Trophoblast cell (in vitro differentiated cells and primary cell): ENCODE results near the gene PPARD.
A peak's percentile ranks its signal among the peaks of the same experiment; 100 is the strongest.

Experiments
- DNase-seq, 2 donors: peaks; one replicate each; pipeline ENCODE4 v3.0.0-alpha.2; 2016
- H2AFZ ChIP-seq: 2 replicates; pipeline ENCODE4 v1.6.1; 2013; ENCODE audit warnings: low read length, moderate library complexity, mild to moderate bottlenecking; ENCODE audit not compliant: insufficient read depth, poor library complexity
- H2AK5ac ChIP-seq: 2 replicates; pipeline ENCODE4 v1.6.1; 2013; ENCODE audit warnings: mild to moderate bottlenecking, low read length
- H2BK120ac ChIP-seq: 2 replicates; pipeline ENCODE4 v1.6.1; 2013; ENCODE audit warnings: low read length, mild to moderate bottlenecking, moderate library complexity; ENCODE audit not compliant: insufficient read depth, poor library complexity
- H2BK12ac ChIP-seq: 2 replicates; pipeline ENCODE4 v1.6.1; 2013; ENCODE audit warnings: mild to moderate bottlenecking, low read length, moderate library complexity
- H2BK5ac ChIP-seq: 2 replicates; pipeline ENCODE4 v1.6.1; 2013; ENCODE audit warnings: low read length, low read depth, moderate library complexity, mild to moderate bottlenecking; ENCODE audit not compliant: poor library complexity
- H3K14ac ChIP-seq: 2 replicates; pipeline ENCODE4 v1.6.1; 2013; ENCODE audit warnings: mild to moderate bottlenecking, low read length
- H3K18ac ChIP-seq: 2 replicates; pipeline ENCODE4 v1.6.1; 2013; ENCODE audit warnings: mild to moderate bottlenecking, low read length
- H3K23ac ChIP-seq: 2 replicates; pipeline ENCODE4 v1.6.1; 2013; ENCODE audit warnings: low read length
- H3K27ac ChIP-seq: 2 replicates; pipeline ENCODE4 v1.5.1; 2013; ENCODE audit warnings: low read depth, mild to moderate bottlenecking, inconsistent platforms, low read length, moderate library complexity
- H3K27me3 ChIP-seq: 2 replicates; pipeline ENCODE4 v1.6.1; 2013; ENCODE audit warnings: inconsistent platforms, mild to moderate bottlenecking, low read length, moderate library complexity; ENCODE audit not compliant: insufficient read depth
- H3K36me3 ChIP-seq, 2 experiments: 1 replicate in 1 of 2; 2 replicates in 1 of 2; pipeline ENCODE4 v1.6.1; 2013; ENCODE audit warnings: low read length in 2 of 2, mild to moderate bottlenecking in 2 of 2, moderate library complexity in 1 of 2; ENCODE audit not compliant: insufficient read depth in 2 of 2, control insufficient read depth in 1 of 2
- H3K4ac ChIP-seq: 2 replicates; pipeline ENCODE4 v1.6.1; 2013; ENCODE audit warnings: low read depth, mild to moderate bottlenecking, low read length, moderate library complexity
- H3K4me1 ChIP-seq, 2 experiments: 1 replicate in 1 of 2; 2 replicates in 1 of 2; pipeline ENCODE4 v1.6.1; 2013; ENCODE audit warnings: low read length in 2 of 2, mild to moderate bottlenecking in 2 of 2, moderate library complexity in 1 of 2; ENCODE audit not compliant: insufficient read depth in 2 of 2, control insufficient read depth in 1 of 2
- H3K4me2 ChIP-seq: 2 replicates; pipeline ENCODE4 v1.6.1; 2013; ENCODE audit warnings: inconsistent platforms, mild to moderate bottlenecking, low read length, moderate library complexity
- H3K4me3 ChIP-seq: 2 replicates; pipeline ENCODE4 v1.5.1; 2013; ENCODE audit warnings: mild to moderate bottlenecking, low read depth, low read length, inconsistent platforms
- H3K79me1 ChIP-seq: one replicate; pipeline ENCODE4 v1.6.1; 2013; ENCODE audit warnings: low read length
- H3K79me2 ChIP-seq: 2 replicates; pipeline ENCODE4 v1.6.1; 2013; ENCODE audit warnings: low read length, mild to moderate bottlenecking; ENCODE audit not compliant: control insufficient read depth, insufficient read depth, poor library complexity
- H3K9ac ChIP-seq: 2 replicates; pipeline ENCODE4 v1.6.1; 2013; ENCODE audit warnings: mild to moderate bottlenecking, low read length
- H3K9me3 ChIP-seq: 2 replicates; pipeline ENCODE4 v1.6.1; 2013; ENCODE audit warnings: low read depth, mild to moderate bottlenecking, control low read depth, inconsistent platforms, low read length; ENCODE audit not compliant: insufficient read depth
- H4K12ac ChIP-seq: 2 replicates; pipeline ENCODE4 v1.6.1; 2013; ENCODE audit warnings: low read depth, mild to moderate bottlenecking, low read length, moderate library complexity
- H4K8ac ChIP-seq: 2 replicates; pipeline ENCODE4 v1.6.1; 2013; ENCODE audit warnings: low read depth, mild to moderate bottlenecking, low read length, moderate library complexity
- H4K91ac ChIP-seq: one replicate; pipeline ENCODE4 v1.6.1; 2013; ENCODE audit warnings: low read depth, mild to moderate bottlenecking, low read length, moderate library complexity
- WGBS: extraction: QIAGEN DNeasy Blood & Tissue Kit; methylation state at CpG from one replicate; pipeline ENCODE4 v1.1.7; 2013; ENCODE audit warnings: missing lambda C conversion rate; ENCODE audit not compliant: insufficient read length, insufficient coverage; ENCODE audit errors: extremely low coverage; 5-methylcytosine and 5-hydroxymethylcytosine counted together

PPARD gene

GRCh38 chr6:35317483-35318195, 24.7 kb upstream of the PPARD start:
- H2BK5ac ChIP-seq, result no peak overlapping the region
- H3K9ac ChIP-seq, result peak overlapping the region; percentile 41
- H2BK12ac ChIP-seq, result no peak overlapping the region
- H3K18ac ChIP-seq, result no peak overlapping the region
- H3K27me3 ChIP-seq, result peaks cover 4% of the 10 kb centered on the region
- peak overlapping the region; percentile 12 for H2AFZ ChIP-seq
- H3K4me1 ChIP-seq, result peaks cover 15 to 18% of the 10 kb centered on the region in 2 experiments
- H3K4ac ChIP-seq, result no peak overlapping the region
- H3K4me2 ChIP-seq, result peak overlapping the region; percentile 93
- peak overlapping the region; percentile 62 for H3K4me3 ChIP-seq
- H3K79me2 ChIP-seq, result no peaks in the 10 kb centered on the region
- no peak overlapping the region for H4K12ac ChIP-seq
- peaks cover 3% of the 10 kb centered on the region for H3K9me3 ChIP-seq
- no peak overlapping the region for H2AK5ac ChIP-seq
- DNase-seq, result peak in 1 of 2 donors; percentile 32
- H3K14ac ChIP-seq, result no peak overlapping the region
- H3K36me3 ChIP-seq, result no peaks in the 10 kb centered on the region
- peaks cover 6% of the 10 kb centered on the region for H3K79me1 ChIP-seq
- no peak overlapping the region for H4K91ac ChIP-seq
- H4K8ac ChIP-seq, result peak overlapping the region; percentile 32
- H3K27ac ChIP-seq, result no peak overlapping the region
- no CpG with 5 or more reads among the region's 28 CpGs for WGBS
- no peak overlapping the region for H2BK120ac ChIP-seq
- no peak overlapping the region for H3K23ac ChIP-seq

DNA sequence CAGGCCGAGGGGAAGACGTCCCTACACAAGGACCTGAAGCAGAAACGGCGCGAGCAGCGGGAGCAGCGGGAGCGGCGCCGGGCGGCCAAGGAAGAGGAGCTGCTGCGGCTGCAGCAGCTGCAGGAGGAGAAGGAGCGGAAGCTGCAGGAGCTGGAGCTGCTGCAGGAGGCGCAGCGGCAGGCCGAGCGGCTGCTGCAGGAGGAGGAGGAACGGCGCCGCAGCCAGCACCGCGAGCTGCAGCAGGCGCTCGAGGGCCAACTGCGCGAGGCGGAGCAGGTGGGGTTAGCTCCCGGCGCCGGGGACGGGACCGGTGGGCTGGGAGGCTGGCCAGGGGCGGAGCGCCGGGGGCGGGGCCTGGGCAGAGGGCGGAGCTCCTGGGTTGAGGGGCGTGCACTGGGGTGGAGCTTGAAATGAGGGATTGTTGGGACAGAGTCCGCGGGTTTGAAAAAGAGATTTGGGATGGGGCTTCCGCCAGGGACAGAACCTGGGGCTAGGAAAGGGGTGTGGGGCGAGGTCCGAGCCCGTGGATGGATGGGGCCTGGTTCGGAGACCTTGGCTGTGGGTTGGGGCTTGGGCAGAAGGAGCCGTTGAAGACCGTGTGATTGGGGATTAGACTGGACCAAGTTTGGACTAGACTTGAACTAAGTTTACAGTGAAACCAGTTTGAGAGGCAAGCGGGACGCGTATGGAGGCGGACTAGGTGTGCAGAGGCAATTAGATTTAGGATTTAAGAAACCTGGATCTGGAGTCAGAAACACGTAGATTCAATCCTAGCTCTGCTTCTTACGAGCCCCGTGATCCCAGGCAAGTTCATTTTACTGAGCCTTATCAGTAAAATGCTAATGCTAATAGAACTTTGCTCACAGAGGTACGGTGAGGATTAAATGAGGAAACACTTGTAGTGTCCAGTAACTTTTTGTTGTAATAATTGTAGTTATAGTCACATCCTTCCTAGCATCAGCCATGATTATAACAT, 23.9 kb upstream of the PPARD start:
- Histone ChIP-seq H2BK120ac (no peak overlapping the region), H3K79me1 (peaks cover 6% of the 10 kb centered on the region), H3K36me3 (no peaks in the 10 kb centered on the region), H2AFZ (peak overlapping the region; percentile 30), H3K23ac (no peak overlapping the region), H2BK12ac (no peak overlapping the region), H4K91ac (no peak overlapping the region), H3K27ac (no peak overlapping the region), H3K27me3 (peaks cover 4% of the 10 kb centered on the region), H3K4me1 (peaks cover 15 to 18% of the 10 kb centered on the region in 2 experiments), H2AK5ac (no peak overlapping the region), H3K9ac (peak overlapping the region; percentile 41), H4K8ac (peak overlapping the region; percentile 32), H3K4me2 (peak overlapping the region; percentile 93), H3K79me2 (no peaks in the 10 kb centered on the region), H4K12ac (peak overlapping the region; percentile 4), H3K14ac (peak overlapping the region; percentile 6), H2BK5ac (no peak overlapping the region), H3K9me3 (peaks cover 3% of the 10 kb centered on the region), H3K18ac (no peak overlapping the region), H3K4ac (no peak overlapping the region), H3K4me3 (peak overlapping the region; percentile 62)
- WGBS, result no CpG with 5 or more reads among the region's 55 CpGs
- DNase-seq, result peak; percentile 87 to 88

DNA sequence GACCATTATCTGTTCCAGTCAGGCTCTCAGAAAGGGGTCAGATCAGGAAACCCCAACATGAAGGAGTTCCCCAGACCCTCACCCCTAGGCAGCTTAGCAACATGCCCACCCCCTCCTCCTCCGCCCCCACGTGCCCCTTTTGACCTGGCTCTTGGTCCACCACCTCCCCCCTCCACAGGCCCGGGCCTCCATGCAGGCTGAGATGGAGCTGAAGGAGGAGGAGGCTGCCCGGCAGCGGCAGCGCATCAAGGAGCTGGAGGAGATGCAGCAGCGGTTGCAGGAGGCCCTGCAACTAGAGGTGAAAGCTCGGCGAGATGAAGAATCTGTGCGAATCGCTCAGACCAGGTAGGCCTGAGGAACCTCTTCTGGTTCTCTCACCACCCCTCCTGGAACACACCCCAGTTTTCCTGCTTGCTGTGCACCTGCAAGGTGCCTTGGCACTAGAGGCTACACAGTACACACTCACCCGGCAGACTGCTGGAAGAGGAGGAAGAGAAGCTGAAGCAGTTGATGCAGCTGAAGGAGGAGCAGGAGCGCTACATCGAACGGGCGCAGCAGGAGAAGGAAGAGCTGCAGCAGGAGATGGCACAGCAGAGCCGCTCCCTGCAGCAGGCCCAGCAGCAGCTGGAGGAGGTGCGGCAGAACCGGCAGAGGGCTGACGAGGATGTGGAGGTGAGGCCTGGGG, 22.9 kb upstream of the PPARD start:
- no peak overlapping the region for H3K23ac ChIP-seq
- H2BK120ac ChIP-seq, result no peak overlapping the region
- H3K14ac ChIP-seq, result no peak overlapping the region
- no peak overlapping the region for H3K18ac ChIP-seq
- no peak overlapping the region for H4K8ac ChIP-seq
- H3K4ac ChIP-seq, result no peak overlapping the region
- no peak overlapping the region for H3K4me2 ChIP-seq
- H3K79me2 ChIP-seq, result no peaks in the 10 kb centered on the region
- no peak overlapping the region for H2AK5ac ChIP-seq
- H4K91ac ChIP-seq, result no peak overlapping the region
- peaks cover 4% of the 10 kb centered on the region for H3K27me3 ChIP-seq
- DNase-seq, result no peak
- H3K79me1 ChIP-seq, result peaks cover 6% of the 10 kb centered on the region
- H3K36me3 ChIP-seq, result no peaks in the 10 kb centered on the region
- no peak overlapping the region for H2BK12ac ChIP-seq
- peaks cover 15 to 18% of the 10 kb centered on the region in 2 experiments for H3K4me1 ChIP-seq
- H3K9ac ChIP-seq, result peak overlapping the region; percentile 38
- no peak overlapping the region for H3K27ac ChIP-seq
- no CpG with 5 or more reads among the region's 20 CpGs for WGBS
- no peak overlapping the region for H2BK5ac ChIP-seq
- H3K4me3 ChIP-seq, result no peak overlapping the region
- H2AFZ ChIP-seq, result no peak overlapping the region
- H4K12ac ChIP-seq, result no peak overlapping the region
- peaks cover 3% of the 10 kb centered on the region for H3K9me3 ChIP-seq

DNA sequence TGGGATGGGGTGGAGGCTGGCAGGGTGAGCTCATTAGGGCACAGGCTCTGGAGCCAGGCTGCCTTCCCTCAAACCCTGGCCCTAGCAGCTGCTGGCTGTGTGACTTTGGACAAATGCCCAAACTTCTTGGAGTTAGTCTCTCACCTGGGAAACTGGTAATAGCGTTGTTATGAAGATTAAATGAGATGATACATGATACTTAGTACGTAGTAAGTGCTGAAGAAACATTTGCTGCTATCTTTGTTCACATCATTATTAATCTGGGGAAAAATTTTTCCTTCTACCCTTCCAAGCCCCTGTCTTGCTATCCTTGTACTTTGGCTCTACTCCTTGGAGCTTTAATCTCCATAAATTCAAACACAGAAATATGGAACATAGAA, 22.3 kb upstream of the PPARD start:
- Histone ChIP-seq H2AFZ (no peak overlapping the region), H3K23ac (no peak overlapping the region), H2BK120ac (no peak overlapping the region), H2AK5ac (no peak overlapping the region), H2BK12ac (no peak overlapping the region), H3K4me3 (no peak overlapping the region), H2BK5ac (no peak overlapping the region), H3K4ac (no peak overlapping the region), H3K79me1 (peaks cover 6% of the 10 kb centered on the region), H3K79me2 (no peaks in the 10 kb centered on the region), H3K4me2 (no peak overlapping the region), H3K27me3 (peaks cover 4% of the 10 kb centered on the region), H4K91ac (no peak overlapping the region), H3K18ac (no peak overlapping the region), H3K36me3 (no peaks in the 10 kb centered on the region), H4K8ac (no peak overlapping the region), H3K14ac (no peak overlapping the region), H3K9me3 (peaks cover 3% of the 10 kb centered on the region), H3K27ac (no peak overlapping the region), H3K4me1 (peaks cover 15 to 18% of the 10 kb centered on the region in 2 experiments), H4K12ac (no peak overlapping the region), H3K9ac (peak overlapping the region; percentile 38)
- no peak for DNase-seq
- WGBS, result no CpG with 5 or more reads among the region's 2 CpGs
